ENCODE results near the gene TEX52.

DNA sequence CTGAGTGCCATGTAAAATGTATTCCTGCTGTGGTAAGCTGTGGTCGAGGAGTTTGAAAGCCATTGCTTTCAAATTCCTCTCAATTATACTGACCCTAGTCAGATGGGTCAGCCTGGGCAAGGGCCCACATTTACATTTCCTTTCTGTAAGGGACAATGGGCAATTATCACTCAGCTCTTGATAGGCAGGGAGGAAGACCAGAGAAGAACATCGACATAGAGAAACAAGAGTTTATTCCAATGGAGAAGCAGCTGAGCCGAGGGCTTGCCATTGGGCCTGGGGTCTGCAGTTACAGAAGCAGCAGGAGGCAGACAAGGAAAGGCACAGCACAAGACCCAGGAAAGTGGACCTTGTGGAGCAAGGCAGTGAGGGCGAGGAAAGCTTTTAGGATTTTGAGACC lies 31.7 kb downstream of the TEX52 start:
- TF ChIP-seq, protein P1, sequence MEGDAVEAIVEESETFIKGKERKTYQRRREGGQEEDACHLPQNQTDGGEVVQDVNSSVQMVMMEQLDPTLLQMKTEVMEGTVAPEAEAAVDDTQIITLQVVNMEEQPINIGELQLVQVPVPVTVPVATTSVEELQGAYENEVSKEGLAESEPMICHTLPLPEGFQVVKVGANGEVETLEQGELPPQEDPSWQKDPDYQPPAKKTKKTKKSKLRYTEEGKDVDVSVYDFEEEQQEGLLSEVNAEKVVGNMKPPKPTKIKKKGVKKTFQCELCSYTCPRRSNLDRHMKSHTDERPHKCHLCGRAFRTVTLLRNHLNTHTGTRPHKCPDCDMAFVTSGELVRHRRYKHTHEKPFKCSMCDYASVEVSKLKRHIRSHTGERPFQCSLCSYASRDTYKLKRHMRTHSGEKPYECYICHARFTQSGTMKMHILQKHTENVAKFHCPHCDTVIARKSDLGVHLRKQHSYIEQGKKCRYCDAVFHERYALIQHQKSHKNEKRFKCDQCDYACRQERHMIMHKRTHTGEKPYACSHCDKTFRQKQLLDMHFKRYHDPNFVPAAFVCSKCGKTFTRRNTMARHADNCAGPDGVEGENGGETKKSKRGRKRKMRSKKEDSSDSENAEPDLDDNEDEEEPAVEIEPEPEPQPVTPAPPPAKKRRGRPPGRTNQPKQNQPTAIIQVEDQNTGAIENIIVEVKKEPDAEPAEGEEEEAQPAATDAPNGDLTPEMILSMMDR (IDR thresholded peaks at IDR 0.05; ENCODE audit: extremely low read depth in 1 of 2, insufficient read depth in 1 of 2, low read depth in 1 of 2, low read length in 2 of 2) = no peak
- TF ChIP-seq MYC (IDR thresholded peaks at IDR 0.05; ENCODE audit: low read depth, low read length) (no peak), POLR2A (IDR thresholded peaks at IDR 0.05; ENCODE audit: low read depth, low read length) (no peak), POLR2AphosphoS5 (IDR thresholded peaks at IDR 0.05; ENCODE audit: insufficient read depth, low read depth, low read length) (no peak)

Measured in endothelial cell of umbilical vein (primary cell).